NCI-H345 treated with DMSO at 0.1 percent for 48 hours (cell line): ENCODE data around the gene RPRML.
"Not testable (repeated sequence)": the region's sequence is repeated elsewhere in the genome, so short reads cannot be mapped to it uniquely, and the experiment has no call there.

Experiments
- DNase-seq: peaks from one replicate; lab custom pipeline; 2025; ENCODE audit not compliant: unreplicated experiment; lab: John Stamatoyannopoulos, UW

RPRML gene

DNA sequence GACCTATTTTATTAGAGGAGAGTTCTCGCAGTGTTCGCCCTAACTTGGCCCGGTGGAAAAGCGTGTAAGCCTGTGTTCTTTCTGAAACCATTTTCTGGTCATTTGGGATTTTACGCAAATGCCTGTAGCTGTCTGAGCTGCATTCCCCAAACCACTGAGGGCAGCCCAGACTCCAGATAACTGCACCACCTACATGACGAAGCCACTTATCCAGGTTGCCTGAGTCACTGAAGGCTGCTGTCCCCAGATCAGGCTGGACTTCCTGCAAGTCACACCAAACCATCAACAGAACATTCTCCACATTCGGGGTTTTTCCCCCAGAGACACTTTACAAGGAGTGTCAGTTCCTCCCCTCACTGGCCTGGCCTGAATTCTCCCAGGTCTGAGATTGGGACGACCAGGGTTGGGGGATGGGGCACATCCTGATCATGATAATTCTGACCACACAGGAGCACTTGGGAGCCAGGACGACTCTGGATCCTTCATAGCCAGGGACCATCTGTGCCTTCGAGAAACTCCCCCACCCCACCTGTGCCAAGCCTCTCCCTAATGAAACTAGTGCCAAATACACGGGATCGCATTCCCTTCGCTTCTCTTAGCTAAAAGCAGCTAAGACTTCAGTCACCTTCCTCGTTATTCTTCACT is 2.3 kb downstream of the RPRML start:
- DNase-seq: no peak

DNA sequence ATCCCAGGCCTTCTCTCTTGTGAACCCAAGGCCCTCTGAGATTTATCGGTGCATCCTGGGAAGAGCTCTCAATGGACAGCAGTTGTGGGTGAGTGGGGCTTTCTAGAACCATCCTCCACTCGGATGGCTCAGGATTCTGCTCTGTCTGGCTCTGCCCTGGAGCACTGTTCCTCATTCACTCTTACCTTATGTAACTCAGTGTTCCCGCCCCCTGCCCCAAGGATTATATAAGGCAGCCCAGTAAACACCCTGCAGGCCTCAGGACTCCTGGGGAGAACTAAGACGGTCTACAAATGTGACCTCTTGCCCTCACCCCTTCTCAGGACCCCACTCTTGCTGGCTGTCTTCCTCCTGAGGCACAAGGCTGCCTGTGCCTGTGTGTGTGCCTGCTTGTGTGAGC is 3.8 kb downstream of the RPRML start:
- no peak for DNase-seq

DNA sequence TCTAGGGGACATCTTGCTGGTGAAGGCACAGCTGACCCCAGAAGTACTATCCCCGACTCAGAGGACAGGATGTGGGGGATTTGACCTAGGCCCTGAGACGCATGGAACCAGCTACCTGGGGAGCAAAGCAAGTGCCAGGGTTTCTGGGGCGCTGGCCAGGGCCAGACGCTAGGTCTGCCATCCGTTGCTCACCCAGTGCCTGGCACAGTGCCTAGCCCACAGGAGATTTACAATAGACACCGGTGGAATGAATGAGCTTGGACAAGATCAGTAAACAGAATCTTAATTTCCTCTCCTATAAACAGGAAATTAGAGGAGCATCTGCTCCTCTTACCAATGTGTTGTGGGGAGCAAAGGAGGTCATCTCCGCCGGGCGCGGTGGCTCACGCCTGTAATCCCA is 5.0 kb downstream of the RPRML start:
- DNase-seq: no peak

DNA sequence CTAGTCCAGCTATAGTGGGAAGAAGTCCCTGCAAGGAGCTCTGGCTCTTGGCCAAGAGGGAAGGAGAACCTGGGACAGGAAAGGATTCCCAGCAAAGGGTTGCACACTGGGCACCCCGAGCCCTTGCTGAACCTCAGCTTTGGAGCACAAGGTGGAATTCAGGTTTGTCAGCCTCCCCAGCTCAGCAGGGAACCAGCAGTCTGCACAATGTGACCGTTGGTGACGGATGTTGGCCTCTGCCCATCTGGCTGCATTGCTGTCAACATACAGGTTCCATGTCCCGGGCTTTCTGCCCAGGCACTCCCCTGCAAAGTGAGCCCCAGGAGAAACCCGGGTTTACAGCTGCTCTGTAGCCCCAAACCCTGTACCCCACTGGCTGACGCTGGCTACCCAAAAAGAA is 6.7 kb downstream of the RPRML start:
- no peak for DNase-seq

DNA sequence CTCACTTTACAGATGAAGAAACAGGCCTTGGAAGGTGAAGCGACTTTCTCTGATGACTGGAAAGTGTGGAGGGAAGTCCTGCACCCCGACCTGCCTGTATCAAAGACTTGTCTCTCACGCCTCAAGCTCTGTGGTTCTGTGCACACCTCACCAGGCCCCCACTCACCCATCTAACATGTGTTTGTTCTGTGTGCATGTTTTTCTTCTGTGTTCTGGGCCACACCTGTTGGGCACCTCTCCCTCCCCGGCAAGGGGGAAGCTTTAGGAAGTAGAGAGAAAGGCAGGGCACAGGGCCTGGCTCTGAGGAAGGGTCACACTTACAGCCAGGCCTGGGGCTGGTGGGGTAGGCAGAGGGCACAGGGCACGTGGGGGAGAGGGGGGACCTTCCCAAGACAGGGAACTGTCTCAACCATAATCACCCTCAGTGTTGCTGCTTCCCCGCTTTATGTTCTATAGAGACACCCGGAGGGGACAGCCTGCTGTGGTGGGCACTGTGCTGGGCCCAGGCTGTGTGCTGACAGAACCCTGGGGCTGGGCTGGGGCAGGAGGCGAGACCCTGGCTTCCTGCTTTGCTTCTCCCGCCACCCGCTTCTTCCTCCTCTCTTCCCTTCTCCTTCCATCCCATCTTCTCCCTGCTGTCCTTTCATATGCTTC is 7.3 kb downstream of the RPRML start:
- no peak for DNase-seq

DNA sequence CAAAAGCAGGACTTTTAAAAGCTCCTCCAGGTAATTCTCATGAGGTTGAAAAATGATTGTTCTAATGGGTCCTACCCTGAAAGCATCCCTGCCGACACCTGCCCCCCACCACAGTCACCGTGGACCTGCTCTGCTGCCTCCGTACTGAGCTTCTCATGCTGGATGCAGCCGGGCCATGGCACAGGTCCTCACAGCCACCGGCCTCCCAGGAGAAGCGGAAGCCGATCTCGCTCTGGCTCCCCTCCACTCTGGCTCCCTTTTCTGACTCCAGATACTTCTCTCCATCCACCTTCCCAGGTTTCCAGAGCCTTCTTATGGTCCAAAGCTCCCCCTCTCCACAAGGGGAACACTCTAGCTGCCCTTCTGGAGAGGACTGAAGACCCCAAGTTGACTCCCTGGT is 10.2 kb downstream of the RPRML start:
- DNase-seq: no peak

DNA sequence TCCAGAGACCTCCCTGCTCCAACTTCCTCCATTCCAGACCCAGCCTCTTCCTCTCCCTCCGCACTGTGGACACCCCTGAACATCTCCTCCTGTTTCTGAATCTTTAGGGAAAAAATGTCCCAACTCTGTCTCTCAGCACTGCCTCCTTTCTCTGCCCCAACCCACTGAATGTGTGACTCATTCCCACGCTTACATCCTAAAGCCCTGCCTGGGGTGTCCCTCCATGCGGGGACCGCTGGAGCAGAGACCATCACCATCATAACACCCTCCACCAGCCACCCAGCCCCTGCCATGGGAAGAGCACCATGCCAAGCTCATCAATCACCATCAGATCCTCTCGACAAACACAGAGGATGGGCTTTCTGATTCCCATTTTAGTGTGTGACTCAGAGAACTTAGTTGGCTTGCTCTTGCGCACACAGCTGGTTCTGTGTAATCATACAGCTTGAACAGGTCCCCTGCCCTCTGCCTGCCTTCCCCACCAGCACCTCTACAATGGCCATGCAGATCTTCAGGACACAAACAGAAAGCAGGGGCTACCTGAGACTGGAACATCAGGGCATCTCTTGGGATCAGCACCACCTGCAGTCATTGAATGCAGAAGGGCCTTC is 10.7 kb downstream of the RPRML start:
- DNase-seq: no peak

DNA sequence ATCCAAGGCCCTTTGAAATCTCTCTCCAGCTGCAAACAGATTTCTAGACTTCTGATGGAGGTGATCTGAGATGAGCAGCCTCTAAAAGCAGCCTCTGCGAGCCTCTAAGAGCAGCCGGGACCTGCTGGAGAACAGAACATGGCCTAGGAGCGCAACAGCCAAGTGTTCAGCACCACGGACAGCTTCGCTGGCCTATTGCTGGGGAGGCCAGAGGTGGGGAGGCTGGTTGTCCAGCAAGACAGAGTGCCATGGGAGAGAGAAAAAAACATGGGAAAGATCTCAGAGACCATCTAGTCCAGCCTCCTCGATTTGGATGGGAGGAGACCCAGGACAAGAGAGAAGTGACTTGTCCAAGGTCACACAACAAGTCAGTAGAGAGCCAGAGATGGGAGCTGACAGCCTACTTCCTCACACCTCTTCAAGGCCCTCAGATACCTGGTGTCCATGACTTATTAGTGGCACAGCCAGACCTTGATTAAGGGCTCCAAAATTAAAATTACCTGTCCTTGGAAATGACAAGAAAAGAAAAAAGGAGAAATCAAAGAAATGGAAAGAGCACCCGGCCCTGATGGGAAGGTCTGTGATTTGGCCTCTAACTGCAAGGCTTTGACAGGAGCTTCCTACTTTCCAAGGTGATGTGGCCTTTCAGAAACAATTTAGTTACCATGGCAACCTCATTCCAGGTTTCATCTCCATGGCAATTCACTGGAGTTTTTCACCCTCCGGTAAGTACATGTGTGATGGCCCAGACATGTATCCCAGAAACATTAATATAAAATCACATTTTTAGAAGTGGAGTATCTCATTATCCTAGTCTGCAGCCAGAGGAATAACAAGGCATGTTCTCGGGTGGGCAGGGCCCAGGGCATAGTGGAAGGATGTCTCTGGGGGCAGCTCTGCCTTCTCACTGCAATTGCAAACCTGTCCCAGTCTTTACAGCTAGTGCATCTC is 14.5 kb downstream of the RPRML start:
- DNase-seq: no peak

DNA sequence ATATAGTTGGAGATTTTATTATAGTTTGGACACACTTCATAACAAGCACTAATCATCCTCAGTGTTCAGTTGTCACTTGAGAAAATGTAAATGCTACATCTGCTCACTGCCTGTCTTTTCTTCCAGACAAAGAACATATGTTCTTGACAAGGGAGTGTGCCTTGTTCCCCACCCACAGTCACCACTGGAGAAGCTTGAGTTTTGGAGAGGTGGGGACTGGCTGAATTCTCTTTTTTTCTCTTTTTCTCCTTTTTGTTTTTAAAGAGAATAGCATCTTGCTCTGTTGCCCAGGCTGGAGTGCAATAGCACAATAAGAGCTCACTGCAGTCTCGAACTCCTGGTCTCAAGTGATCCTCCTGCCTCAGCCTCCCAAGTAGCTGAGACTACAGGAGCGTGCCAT is 15.5 kb downstream of the RPRML start:
- DNase-seq: no peak

DNA sequence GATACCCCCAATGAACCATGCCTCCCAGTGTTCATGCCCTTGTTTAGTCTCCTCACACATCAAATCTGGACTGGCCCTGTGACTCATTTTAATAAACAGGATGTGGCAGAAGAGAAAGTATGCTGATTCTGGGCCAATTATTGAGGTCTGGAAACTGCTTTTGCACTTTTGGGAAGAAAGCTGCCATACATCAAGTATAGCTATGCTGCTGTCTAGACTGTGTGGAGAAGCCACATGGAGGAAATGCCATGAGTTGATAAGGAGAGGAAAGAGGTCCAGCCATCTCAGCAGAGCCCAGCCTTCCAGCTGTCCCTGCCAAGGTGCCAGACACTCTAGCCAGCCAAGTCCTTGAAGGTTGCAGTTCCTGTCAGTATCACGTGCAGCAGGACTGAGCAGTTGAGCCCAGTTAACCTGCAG is 16.7 kb downstream of the RPRML start:
- DNase-seq: no peak

DNA sequence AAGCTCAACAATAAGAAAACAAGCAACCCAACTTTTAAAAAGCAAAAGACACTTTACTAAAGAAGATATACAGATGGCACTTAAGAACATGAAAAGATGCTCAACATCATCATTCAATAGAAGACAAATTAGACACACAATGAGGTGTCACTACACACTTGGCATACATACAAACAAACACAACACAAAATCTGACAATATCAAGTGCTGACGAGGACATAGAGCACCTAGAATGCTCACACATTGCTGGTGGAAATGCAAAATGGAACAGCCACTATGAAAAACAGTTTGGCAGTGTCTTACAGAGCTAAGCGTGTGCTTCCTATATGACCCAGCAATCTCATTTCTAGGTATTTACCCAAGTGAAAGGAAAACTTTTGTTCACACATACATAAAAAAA is 18.9 kb downstream of the RPRML start:
- no peak for DNase-seq

DNA sequence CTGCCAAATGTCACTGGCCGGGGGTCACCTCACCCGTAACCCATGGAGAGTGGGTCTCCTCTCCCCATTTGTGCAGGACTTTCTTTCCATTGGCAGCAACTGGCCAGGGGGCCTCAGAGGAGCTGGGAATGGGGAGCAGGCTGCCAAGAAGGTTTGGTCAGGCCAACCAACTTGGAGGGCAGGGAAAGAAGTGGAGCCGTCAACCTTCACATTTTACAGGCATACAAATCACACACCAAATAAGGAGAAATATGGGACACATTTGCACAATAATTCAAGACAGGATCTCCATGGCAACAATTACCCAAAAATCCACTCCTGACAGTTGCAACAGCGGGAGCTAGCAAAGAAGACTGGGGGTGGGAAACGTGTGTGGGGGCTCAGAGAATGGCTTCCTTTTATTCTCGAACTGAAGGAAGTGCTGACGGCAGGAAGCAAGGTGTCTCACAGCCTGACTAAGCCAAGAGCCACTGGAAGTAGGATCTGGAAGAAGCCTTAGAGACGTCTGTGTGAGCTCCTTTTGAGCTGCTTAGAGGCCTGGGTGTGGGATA is 20.9 kb downstream of the RPRML start:
- no peak for DNase-seq

DNA sequence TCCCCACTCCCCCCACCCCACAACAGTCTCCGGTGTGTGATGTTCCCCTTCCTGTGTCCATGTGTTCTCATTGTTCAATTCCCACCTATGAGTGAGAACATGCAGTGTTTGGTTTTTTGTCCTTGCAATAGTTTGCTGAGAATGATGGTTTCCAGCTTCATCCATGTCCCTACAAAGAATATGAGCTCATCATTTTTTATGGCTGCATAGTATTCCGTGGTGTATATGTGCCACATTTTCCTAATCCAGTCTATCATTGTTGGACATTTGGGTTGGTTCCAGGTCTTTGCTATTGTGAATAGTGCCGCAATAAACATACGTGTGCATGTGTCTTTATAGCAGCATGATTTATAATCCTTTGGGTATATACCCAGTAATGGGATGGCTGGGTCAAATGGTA is 25.9 kb downstream of the RPRML start:
- not testable (repeated sequence) for DNase-seq

DNA sequence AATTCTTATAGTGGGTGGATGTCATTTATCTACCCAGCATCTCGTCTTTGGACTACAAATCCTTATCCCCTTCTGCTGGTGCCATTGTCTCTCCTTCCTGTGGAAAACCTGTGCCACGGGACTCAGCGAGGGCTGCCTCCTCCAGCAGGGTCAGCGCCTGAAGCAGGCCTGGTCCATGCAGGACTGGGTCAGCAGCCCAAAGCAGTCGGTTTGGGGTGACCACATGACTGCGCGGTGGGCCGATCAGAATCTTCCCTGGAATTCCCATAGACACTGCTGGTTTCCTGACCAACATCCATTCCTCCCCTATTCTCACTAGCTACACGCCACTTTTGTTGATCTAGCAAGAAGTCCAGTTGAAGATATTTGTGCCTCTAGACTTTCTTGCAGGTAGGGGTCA is 26.9 kb downstream of the RPRML start:
- no peak for DNase-seq

DNA sequence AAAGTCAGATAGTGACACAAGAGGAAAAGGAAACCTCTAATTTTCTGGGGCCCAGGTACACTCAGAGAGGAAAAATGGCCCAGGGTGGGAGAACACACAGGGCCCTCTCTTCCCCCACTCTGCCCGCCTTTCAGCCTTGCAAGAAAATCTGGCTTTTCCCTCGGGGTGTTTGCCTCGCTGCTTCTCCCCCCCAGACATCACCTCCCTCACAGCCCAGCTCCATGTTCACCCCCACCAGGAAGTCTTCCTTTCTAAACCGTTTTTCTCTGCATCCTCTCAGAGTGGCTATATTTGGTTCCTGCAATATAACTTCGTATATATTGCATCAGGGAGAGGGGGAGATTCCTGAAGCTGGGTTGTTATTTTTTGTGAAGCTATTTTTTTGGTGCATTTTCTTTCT is 27.3 kb downstream of the RPRML start:
- DNase-seq: no peak

DNA sequence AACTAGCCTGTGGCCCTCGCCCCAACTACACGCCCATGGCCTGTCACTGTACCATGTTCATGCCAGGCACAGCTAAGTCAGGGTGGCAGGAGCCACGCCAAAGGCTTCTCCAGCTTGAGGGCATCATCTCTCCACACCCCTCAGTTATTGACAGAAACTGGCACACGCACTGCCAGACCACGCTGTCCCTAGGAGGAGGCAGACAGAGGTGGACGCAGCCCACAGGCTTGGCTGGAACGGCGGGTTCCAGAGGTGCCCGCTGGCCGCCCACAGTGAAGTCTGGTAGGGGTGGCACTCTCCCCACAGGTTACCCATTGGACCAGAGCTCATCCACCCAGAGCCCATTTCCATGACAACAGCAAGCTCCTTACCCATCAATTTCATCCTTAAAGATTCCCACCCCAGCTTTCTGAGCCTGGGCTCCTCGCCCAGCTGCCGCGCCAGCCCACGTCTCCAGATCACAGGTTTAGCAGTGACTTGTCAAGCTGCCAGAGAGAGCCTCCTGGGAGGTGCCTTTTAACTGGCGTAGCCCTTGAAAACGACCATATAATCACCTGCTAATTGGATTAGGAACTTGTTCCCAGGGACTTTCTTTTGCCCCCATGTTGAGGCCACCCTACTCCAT is 27.9 kb downstream of the RPRML start:
- DNase-seq: no peak

DNA sequence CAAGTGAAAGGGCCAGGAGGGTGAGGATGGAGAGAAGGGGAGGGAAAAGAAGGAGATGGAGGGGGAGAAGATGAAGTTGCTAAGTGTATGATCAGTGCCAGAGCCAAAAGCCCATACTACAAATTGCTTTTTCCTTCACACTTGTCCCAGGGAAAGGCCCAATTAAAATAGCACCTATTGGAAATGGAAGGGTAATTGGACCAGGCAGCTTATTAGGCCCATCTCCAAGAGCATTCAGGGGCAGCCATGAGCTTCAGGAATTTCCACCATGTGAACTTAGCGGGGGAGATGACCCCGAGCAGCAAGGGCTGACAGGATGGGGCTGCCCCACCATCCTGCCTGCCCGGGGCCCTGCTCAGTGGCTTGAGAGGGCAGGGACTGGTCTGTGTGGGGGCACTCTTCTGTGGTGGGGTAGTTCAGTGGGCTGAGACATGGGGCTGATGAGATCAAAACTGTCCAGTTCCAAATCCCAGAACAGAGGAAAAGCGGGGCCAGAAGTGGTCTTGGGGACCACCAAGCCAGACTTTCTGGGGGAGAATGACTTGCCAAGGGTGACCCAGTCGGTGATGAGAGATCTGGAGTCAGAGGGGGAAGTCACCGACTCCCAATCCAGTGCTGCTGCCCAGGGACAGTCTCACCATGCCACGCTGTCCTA is 28.6 kb downstream of the RPRML start:
- no peak for DNase-seq

DNA sequence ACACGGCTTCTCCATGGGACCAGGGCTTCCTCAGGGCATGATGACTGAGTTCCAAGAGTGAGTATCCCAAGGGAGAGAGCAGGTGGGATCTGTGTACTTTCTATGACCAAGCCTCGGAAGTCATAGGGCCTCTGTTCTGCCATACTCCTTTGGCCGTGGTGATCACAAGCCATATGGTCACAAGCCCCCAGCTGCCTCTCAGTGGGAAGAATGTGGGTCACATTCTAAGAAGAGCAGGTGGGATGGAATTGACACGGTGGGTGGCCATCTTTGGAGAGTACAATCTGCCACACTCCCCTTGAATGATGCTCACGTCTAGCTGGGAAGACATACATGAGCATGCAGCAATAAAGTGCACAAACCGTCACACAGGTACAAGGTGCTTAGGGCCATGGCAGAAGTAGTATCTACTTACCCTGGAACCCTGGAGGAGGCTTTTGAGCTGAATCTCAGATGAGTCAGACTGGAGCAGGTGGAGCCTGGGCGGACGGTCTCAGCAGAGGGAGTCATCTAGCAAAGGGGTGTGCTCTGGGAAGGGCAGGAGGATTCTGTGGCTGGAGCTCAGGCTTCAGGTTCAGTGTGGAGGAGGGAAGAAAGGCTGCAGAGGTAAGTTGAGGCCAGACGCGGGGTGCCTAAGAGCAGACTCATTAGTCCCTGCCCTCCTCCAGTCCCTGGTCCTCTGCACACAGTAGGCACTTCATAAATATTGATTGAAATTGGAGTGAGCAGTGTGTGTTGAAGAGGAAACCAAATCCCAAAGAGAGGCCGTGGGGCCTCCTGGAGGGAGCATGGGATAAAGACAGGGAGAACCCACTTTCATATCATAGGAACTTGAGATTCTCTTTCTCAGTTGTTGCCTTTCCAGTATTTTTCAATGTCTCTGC is 29.5 kb downstream of the RPRML start:
- no peak for DNase-seq

DNA sequence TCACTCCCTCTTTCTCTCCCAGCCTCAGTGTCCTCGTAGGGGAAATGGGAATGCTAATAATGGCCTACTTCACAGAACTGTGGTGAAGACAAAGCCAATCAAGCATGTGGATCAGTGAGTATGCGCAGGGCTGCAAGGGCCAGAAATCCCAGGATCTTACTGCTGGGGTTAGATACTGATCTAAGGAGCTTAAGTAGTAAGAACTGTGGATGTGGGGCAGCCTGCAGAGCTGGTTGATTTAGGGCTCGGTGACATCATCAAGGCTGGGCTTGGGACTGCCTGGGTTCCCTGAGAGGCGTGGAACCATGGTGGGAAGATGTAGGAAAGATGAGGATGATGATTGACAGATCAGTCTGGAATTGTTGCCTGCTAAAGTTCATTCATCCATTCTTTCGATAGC is 30.5 kb downstream of the RPRML start:
- DNase-seq: no peak
